Measurements from ENCODE around the gene SFXN4.
"Not testable (repeated sequence)": the region's sequence is repeated elsewhere in the genome, so short reads cannot be mapped to it uniquely, and the experiment has no call there.

The SFXN4 gene

DNA sequence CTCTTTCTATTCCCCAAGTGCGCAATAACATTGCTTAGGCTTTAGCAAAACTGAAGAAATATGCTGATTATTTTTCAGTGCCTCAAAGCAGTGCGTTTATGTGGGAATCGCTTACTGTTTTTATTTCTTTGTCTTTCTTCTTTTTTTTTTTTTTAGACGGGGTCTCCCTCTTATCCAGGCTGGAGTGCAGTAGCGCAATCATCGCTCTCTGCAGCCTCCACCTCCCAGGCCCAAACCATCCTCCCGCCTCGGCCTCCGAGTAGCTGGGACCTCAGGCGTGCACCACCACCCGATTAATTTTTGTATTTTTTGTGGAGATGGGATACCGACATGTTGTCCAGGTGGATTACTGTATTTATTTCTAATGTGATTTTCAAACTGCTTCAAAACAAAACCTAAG is 60.4 kb downstream of the SFXN4 start:
- DNase-seq = no peak

DNA sequence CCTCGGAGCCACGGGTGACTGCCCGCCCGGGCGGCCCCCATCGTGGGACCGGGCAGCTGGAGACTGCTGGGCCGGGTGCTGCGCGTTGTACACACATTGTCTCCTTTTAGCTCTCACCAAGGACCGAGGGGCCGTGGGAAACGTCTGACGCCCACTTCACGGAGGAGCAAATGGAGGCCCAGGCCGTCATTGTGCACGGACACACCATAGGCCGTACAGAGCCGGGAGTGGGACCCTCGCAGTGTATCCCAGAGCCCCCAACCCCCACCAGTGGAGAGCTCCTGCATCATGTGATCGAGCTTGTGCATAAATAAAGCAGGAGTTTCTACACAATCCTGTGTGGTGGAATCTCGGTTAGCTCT is 60.9 kb downstream of the SFXN4 start:
- no peak for DNase-seq

DNA sequence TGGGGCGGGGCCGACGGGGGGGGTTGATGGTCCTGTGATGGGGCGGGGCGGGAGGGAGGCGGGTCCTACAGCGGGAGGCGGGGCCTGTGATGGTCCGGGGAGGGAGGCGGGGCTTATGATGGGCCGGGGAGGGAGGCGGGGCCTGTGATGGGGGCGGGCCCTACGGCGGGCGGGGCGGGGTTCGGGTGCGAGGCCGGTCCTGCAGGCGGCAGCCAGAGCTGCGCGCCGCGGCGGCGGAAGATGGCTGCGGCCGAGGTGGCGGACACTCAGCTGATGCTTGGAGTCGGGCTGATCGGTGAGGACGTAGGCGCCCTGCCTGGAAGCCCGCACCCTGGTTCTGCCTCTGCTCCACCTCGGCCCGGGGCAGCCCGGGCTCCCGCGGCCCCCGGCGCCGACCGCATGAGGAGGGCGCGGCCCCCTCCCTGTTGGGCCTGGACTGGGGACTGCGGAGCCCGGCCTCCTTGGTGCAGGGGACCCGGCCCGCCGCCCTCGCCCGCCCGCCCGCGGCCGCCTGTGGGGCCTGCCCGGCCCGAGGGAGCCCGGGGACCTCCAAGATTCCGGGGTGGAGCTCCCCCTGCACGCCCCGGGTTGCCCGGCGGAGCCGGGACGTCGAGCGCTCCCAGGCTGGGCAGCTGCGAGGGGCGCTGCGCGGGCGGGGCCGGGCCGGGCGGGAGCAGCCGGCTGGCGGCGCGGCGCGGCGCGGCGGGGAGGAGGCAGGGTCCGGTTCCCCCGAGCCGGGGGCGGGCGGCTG is 61.4 kb downstream of the SFXN4 start, which contains the start of gene DENND10:
Gene DENND10, plus strand, starts transcription at position 211 of the 751 bp plus-strand sequence. Its CDS starts 30 bp downstream, at position 241.
- DNase-seq = peak; percentile 86

DNA sequence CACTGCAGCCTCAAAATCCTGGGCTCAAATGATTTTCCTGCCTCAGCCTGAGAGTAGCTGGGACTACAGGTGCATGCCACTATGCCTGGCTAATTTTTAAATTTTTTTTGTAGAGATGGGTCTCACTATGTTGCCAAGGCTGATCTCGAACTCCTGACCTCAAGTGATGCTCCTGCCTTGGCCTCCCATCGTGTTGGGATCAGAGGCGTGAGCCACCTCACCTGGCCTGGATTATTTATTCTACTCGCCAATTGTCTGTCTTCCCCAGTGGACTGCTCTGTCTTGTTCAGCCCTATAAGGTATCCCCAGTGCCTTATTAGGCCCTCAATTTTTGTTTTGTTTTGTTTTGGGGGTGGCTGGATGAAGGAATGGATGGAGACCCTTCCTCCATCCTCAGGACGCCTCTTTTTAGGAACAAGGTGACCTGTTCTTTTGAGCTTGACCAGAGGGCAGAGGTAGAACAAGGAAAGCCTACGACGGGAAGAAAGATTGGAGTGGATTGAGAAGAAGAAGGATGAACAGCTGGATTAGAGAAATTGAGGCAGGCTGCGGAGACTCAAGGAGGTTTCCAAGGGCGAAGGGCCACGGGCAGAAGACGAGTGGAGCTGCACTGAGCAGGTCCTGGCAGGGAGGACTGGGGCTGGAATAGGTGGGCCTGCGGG is 62.1 kb downstream of the SFXN4 start:
- no peak for DNase-seq

DNA sequence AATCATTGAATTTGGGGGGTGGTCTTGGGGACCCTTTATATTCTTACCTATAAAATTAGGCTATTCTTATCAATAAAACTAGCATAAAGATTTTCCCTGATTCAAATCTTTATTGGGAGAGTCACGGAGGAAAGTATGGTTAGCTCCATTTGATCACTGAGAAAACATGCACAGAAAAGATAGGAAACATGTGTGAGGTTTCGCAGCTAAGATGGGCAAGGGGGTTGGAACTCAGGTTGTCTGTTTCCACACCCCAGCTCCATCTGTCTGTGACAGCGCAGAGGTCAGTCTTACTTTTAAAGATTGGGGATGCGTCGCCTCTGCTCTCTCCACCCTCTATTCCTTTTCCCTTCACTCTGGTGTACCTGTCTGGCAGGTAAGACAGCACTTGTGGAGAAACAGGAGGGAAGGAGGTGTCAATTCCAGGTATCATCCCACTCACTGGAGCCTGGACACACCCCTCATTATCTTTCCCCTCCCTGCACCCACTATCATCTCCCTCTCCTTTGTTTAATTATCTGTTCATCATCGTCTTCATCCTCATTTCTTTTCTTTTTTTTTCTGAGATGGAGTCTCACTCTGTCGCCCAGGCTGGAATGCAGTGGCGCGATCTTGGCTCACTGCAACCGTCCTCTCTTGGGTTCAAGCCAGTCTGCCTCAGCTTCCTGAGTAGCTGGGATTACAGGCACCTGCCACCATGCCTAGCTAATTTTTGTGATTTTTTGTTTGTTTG is 64.0 kb downstream of the SFXN4 start:
- no peak for DNase-seq

DNA sequence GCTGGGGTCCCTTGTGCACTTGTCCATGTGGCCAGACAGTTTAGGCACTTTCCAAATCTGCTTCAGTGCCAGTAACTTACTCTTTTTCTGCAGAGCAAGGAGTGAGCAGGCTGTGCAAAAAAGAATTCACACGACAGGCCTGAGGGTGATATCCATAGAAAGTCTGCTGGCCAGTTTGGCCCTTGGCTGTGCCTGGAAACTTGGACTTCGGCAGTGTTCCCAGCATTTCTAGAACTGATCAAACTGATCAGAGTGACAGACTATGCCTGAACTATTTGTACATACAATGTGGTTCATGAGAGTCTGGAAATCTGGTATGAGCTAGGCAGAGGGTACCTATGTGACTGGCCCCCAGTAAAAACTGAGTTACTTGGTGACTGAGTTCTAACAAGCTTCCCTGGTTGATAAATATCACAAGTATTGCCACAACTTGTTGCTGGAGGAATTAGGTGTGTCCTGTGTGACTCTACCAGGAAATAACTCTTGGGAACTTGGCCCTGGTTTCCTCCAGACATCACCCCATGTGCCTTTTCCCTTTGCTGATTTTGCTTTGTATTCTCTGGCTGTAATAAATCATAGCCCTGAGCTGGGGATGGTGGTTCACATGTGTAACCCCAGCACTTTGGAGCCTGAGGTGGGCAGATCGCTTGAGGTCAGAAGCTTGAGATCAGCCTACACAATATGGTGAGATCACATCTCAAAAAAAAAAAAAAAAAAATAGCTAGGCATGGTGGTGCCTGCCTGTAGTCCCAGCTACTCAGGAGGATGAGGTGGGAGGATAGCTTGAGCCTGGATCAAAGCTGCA is 64.9 kb downstream of the SFXN4 start:
- no peak for DNase-seq

DNA sequence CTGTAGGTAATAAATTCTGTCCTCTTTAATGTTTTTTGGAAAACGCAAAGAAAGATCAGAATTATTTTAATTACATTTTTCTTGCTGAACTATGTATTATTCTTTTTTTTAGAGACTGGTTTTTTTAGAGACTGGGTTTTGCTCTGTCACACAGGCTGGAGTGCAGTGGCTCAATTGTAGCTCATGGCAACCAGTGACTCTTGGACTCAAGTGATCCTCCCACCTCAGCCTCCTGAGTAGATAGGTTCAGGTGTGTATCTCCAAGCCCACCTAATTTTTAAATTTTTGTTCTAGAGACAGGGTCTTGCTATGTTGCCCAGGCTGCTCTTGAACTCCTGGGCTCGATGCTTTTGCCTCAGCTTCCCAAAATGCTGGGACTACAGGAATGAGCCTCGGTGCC is 66.9 kb downstream of the SFXN4 start:
- no peak for DNase-seq

DNA sequence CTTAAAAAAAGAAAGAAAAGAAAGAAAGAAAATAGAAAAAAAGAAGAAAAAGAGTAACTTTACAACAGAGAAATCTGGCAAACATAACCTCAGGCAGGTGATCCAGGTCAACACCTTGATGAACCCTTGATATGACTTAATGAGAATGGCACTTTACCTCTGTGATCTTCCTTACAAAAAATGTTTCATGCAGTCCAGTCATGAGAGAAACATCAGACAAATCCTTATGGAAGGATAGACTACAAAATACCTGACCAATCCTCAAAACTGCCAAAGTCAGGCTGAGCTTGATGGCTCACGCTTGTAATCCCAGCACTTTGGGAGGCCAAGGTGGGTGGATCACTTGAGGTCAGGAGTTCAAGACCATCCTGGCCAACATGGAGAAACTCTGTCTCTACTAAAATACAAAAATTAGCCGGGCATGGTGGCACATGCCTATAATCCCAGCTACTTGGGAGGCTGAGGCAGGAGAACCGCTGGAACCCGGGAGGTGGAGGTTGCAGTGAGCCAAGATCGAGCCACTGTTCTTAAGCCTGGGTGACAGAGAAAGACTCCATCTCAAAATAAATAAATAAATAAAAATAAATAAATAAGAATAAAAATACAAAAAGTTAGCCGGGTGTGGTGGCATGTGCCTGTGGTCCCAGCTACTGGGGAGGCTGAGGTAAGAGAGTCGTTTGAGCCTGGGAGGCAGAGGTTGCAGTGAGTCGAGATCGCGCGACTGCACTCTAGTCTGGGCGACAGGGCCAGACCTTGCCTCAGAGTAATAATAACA is 68.7 kb downstream of the SFXN4 start:
- not testable (repeated sequence) for DNase-seq

DNA sequence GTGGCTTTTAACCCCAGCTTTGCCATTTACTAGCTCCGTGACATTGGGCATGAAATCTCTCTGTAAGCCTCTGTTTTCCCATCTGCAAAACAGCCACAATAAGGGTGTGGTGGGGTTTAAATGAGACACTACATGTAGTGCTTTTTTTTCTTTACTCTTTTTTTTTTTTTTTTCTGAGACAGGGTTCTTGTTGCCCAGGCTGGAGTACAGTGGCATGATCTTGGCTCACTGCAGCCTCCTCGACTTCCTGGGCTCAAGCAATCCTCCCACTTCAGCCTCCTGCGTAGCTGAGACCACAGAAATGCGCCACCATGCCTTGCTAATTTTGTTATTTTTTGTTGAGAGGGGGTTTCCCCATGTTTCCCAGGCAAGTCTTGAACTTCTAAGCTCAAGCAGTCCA is 69.9 kb downstream of the SFXN4 start:
- DNase-seq = no peak

DNA sequence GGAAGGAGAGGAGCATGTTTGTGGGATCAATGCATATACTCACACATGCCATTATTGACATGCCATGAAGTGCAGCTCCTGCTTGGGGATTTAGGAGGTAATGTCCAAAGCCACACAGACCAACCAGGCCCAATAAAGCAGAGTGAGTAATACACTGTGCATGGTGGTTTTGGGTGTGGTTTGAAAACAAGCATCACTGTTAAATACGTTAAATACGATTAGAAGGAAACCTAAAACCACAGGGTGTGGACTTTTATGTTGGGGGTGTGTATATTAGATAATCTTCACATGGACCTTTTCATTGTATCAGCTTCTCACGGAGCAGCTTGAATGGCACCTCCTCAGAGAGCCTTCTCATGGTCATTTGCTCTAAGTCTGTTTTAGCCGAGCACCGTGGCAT is 74.5 kb downstream of the SFXN4 start:
- no peak for DNase-seq

Measured in 8988T (cell line).